Mucosa of rectum (tissue), 2 donors: ENCODE data around the gene SIK2.

Source experiments
- H3K27ac ChIP-seq, 2 donors: one replicate each; pipeline ENCODE4 v1.7.0; 2013; ENCODE audit warnings: inconsistent platforms in 2 of 2, low read depth in 2 of 2, low read length in 2 of 2
- H3K27me3 ChIP-seq, 2 donors: one replicate each; pipeline ENCODE4 v1.7.0; 2013; ENCODE audit warnings: low read length in 2 of 2; ENCODE audit not compliant: control insufficient read depth in 2 of 2, insufficient read depth in 2 of 2
- H3K36me3 ChIP-seq, 2 donors: one replicate each; pipeline ENCODE4 v1.7.0; 2013; ENCODE audit warnings: low read length in 2 of 2; ENCODE audit not compliant: control insufficient read depth in 2 of 2, insufficient read depth in 2 of 2
- H3K4me1 ChIP-seq, 2 donors: one replicate each; pipeline ENCODE4 v1.7.0; 2013; ENCODE audit warnings: low read length in 2 of 2, mild to moderate bottlenecking in 1 of 2; ENCODE audit not compliant: control insufficient read depth in 2 of 2, insufficient read depth in 2 of 2
- H3K4me3 ChIP-seq, 2 donors: one replicate each; pipeline ENCODE4 v1.7.0; 2013; ENCODE audit warnings: low read length in 2 of 2
- H3K9ac ChIP-seq, 2 donors: one replicate each; pipeline ENCODE4 v1.7.0; 2013; ENCODE audit warnings: low read length in 2 of 2, low read depth in 1 of 2, mild to moderate bottlenecking in 1 of 2
- H3K9me3 ChIP-seq, 2 donors: one replicate each; pipeline ENCODE4 v1.7.0; 2013; ENCODE audit warnings: low read length in 2 of 2; ENCODE audit not compliant: control insufficient read depth in 2 of 2
- donor health status: healthy.
- donor health status: Normal muscosa, but diverticular disease.

The SIK2 gene

DNA sequence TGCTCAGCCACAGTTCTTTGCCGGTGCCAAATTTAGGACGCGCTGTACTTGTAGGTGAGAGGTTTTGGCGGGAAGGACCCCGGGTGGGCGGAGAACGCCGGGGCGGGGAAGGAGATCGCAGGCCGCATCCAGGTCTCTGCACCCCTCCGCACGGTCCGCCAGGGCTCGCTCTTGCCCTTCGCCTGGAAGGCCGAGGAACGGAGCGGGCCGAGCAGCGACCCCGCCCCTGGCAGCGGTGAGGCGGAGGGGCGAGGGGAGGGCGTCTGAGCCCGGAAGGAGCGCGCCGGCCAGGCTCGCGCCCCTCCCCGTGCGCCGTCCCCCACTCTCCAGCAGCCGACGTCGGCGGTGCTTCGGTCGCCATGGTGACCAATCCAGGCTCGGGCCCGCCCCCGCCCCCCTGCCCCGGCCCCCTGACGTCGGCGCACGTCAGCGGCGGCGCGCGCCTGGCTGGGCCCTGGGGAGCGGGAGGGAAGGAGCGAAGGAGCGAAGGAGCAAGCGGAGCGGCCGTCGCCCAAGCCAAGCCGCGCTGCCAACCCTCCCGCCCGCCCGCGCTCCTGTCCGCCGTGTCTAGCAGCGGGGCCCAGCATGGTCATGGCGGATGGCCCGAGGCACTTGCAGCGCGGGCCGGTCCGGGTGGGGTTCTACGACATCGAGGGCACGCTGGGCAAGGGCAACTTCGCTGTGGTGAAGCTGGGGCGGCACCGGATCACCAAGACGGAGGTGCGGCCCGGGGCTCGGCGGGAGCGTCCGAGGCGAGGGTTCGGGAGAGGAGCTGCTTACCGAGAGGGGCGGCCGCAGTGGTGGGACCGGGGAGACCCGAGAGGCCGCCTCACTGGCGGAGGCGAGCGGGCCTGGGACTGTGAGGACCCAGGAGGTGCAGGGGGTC lies at the start of gene SIK2:
SIK2 (plus strand) TSS at position 471 of the 886 bp plus-strand sequence; CDS start at position 586, 115 bp downstream.
- H3K27ac ChIP-seq: peak within 1 kb of the TSS; percentile 93 to 94
- peak within 1 kb of the TSS; percentile 87 to 97 for H3K9ac ChIP-seq
- peaks cover 17 to 18% of the 10 kb centered on the region in 2 donors for H3K4me1 ChIP-seq
- H3K36me3 ChIP-seq: no peaks in the 10 kb centered on the region
- no peaks in the 10 kb centered on the region for H3K27me3 ChIP-seq
- H3K4me3 ChIP-seq: peak within 1 kb of the TSS; percentile 75 to 90
- H3K9me3 ChIP-seq: no peaks in the 10 kb centered on the region

DNA sequence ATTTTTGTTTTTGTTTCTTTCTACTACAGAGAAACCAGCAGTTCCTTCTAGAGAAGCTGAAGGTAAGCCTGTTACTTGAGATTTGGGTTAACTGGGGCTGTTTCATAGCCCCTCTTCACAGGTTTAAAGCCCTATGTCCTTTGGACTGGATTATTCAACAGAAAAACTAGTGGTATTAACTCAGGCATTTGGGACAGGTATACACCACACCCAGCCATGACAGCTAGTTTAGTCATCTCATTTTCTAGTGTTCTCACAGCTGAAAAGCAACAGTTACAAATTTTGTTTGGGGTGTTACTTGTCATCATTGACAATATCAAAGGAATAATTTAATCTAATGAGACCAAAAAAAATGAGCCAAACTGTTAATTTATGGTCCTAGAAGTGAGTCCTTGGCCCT lies 47.7 kb upstream of the SIK2 start:
- Histone ChIP-seq H3K4me3 (no peak overlapping the region), H3K9me3 (peaks cover 0 to 3% of the 10 kb centered on the region in 2 donors), H3K36me3 (no peaks in the 10 kb centered on the region), H3K4me1 (no peaks in the 10 kb centered on the region), H3K27me3 (no peaks in the 10 kb centered on the region), H3K9ac (no peak overlapping the region), H3K27ac (no peak overlapping the region)

DNA sequence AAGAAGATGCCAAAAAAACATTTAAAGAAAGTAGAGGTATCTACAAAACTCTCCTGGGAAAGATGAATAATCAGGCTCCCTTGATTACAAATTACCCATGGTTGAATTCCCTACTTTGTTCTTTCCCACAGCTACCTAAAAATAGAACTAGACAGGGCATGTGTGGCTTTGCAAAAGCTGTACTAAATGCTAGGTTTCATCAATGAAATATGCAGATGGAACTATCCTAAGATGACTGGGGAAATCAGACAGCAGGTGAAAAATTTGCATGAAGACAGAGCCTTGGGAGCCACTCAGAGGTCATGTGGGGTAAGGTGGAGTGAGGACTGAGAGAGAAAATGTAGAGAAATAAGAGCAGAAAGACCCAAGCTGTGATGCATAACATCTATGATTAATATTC lies 47.0 kb upstream of the SIK2 start:
- H3K9ac ChIP-seq: no peak overlapping the region
- no peaks in the 10 kb centered on the region for H3K27me3 ChIP-seq
- no peak overlapping the region for H3K27ac ChIP-seq
- no peaks in the 10 kb centered on the region for H3K4me1 ChIP-seq
- no peaks in the 10 kb centered on the region for H3K36me3 ChIP-seq
- peaks cover 0 to 3% of the 10 kb centered on the region in 2 donors for H3K9me3 ChIP-seq
- H3K4me3 ChIP-seq: no peak overlapping the region

DNA sequence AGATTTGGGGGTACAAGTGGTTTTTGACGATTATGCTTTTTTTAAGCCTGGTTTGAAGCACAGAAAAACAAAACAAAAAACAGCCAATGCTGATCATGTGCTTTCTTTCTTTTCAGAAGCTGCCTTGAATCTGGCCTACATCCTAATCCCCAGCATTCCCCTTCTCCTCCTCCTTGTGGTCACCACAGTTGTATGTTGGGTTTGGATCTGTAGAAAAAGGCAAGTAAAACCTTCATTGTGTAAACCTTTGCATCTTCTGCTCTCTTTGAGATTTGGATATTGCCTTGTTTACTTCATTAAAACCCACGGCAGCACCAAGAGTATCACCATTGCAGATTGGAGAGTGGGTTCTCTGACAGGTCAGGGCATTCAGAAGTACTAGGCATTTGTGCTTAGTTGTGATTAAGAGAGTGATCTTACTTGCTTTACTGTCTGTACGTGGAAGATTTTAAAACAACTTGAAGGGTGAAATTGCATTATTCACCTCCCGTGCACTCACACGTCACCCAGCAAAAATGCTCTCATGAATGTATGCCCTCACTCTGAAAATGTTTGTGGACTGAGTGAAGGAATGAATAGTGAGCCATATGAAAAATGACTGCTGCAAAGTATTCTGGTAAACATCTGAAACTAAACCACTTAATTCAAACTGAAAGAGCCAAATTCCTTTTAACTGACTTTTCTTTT lies 44.7 kb upstream of the SIK2 start:
- no peak overlapping the region for H3K9ac ChIP-seq
- no peaks in the 10 kb centered on the region for H3K36me3 ChIP-seq
- H3K4me3 ChIP-seq: no peak overlapping the region
- no peak overlapping the region for H3K27ac ChIP-seq
- H3K4me1 ChIP-seq: no peaks in the 10 kb centered on the region
- H3K27me3 ChIP-seq: no peaks in the 10 kb centered on the region
- H3K9me3 ChIP-seq: peaks cover 0 to 3% of the 10 kb centered on the region in 2 donors

DNA sequence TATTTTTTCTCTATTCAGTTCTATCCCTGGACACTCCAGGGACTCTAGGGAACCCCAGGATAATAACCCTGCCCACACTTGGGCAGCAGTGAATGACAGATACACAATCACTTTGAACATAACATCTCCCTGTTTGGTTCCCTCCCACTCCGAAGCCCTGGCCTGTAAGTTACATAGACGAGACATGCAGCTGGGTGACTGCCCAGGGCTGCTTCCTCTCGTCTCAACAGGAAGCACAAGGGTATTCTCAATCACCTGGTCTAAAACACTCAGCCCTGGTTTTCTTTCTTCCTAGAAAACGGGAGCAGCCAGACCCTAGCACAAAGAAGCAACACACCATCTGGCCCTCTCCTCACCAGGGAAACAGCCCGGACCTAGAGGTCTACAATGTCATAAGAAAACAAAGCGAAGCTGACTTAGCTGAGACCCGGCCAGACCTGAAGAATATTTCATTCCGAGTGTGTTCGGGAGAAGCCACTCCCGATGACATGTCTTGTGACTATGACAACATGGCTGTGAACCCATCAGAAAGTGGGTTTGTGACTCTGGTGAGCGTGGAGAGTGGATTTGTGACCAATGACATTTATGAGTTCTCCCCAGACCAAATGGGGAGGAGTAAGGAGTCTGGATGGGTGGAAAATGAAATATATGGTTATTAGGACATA lies 42.3 kb upstream of the SIK2 start:
- no peak overlapping the region for H3K4me3 ChIP-seq
- H3K27me3 ChIP-seq: no peaks in the 10 kb centered on the region
- no peak overlapping the region for H3K9ac ChIP-seq
- H3K9me3 ChIP-seq: peaks cover 0 to 3% of the 10 kb centered on the region in 2 donors
- H3K27ac ChIP-seq: no peak overlapping the region
- no peaks in the 10 kb centered on the region for H3K4me1 ChIP-seq
- no peaks in the 10 kb centered on the region for H3K36me3 ChIP-seq

DNA sequence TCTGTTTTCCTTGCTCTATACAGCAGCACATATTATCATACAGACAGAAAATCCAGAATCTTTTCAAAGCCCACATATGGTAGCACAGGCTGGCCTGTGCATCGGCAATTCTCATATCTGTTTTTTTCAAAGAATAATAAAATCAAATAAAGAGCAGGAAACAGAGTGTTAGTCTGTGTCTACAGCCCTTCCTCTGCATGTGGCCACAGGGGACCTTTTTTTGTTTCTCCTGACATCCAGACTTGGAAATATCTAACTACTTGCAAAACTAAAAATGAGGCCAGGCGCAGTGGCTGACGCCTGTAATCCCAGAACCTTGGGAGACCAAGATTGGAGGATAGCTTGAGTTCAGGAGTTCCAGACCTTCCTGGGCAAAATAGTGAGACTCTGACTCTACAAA lies 41.4 kb upstream of the SIK2 start:
- no peak overlapping the region for H3K27ac ChIP-seq

DNA sequence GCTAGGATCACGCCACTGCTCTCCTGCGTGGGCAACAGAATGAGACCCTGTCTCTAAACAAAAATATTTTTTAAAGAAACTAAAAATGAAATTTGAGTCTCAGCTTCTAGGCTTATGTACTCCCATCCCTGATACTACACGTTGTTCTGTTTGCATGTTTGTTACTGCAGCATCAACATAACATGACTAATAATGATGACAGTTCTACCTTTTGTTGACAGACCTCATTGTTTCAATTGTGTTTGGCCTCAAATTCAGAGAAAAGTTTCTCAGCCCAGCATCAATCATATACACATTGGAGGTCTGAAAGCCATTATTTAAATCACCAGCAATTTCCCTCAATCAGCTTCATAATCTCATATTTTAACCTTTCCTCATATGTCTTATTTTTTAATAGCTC lies 40.9 kb upstream of the SIK2 start:
- H3K36me3 ChIP-seq: no peaks in the 10 kb centered on the region
- no peak overlapping the region for H3K9ac ChIP-seq
- no peaks in the 10 kb centered on the region for H3K9me3 ChIP-seq
- H3K27ac ChIP-seq: no peak overlapping the region
- H3K27me3 ChIP-seq: no peaks in the 10 kb centered on the region
- no peaks in the 10 kb centered on the region for H3K4me1 ChIP-seq
- no peak overlapping the region for H3K4me3 ChIP-seq

More for the DNA sequence above, 41.4 kb upstream of the SIK2 start:
- Histone ChIP-seq H3K36me3 (no peaks in the 10 kb centered on the region), H3K27me3 (no peaks in the 10 kb centered on the region), H3K4me3 (no peak overlapping the region), H3K9me3 (peaks cover 0 to 3% of the 10 kb centered on the region in 2 donors), H3K4me1 (no peaks in the 10 kb centered on the region), H3K9ac (no peak overlapping the region)

DNA sequence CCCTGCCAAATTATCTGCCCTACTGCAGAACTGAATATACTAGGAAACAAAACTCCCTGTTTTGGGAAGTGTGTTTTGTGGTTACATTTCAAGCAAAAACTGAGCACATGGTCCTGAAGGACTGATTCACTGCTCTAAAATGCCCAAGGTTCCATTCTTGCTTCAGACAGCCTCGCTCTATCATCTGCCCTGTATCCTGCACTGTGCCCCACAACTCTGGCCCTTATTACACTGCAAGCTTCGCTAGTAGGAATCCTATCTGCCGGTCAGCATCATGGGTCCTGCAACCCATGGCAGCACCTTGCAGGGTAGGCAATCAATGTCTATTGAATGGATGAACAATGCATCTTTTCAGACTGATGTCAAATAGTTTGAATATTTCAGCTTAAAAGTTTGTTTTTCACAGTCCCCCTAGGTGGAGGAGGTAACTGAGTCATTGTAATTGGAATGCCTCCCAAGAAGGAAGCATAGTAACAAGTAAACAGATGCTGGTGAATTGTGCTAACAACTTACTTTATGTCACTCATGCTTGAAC lies 40.4 kb upstream of the SIK2 start:
- Histone ChIP-seq H3K4me3 (no peak overlapping the region), H3K9ac (no peak overlapping the region), H3K9me3 (no peaks in the 10 kb centered on the region), H3K27me3 (no peaks in the 10 kb centered on the region), H3K4me1 (no peaks in the 10 kb centered on the region), H3K27ac (no peak overlapping the region), H3K36me3 (no peaks in the 10 kb centered on the region)

DNA sequence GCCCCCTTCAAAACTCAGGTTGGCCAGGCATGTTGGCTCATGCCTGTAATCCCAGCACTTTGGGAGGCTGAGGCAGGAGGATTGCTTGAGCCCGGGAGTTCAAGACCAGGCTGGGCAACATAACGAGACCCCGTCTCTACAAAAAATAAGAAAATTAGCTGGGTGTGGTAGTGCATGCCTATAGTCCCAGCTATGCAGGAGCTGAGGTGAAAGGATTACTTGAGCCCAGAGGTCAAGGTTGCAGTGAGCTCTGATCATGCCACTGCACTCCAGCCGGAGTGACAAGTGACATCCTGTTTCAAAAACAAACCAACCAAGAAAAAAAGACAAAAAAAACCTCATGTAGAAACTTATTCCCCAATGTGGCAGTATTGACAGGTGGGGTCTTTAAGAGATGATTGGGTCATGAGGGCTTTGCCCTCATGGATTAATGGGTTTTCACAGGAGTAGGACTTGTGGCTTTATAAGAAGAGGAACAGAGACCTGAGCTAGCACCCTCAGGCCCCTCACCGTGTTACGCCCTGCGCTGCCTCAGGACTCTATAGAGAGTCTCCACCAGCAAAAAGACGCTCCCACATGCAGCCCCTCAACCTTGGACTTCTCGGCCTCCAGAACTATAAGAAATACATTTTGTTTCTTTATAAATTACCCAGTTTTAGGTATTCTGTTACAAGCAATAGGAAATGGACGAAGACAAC lies 39.4 kb upstream of the SIK2 start:
- Histone ChIP-seq H3K27me3 (no peaks in the 10 kb centered on the region), H3K27ac (no peak overlapping the region), H3K4me3 (no peak overlapping the region), H3K4me1 (no peaks in the 10 kb centered on the region), H3K9ac (no peak overlapping the region), H3K36me3 (no peaks in the 10 kb centered on the region), H3K9me3 (no peaks in the 10 kb centered on the region)
